Measurements from ENCODE around the gene APBA2.
"Not testable (repeated sequence)": the region's sequence is repeated elsewhere in the genome, so short reads cannot be mapped to it uniquely, and the experiment has no call there.

The APBA2 gene

DNA sequence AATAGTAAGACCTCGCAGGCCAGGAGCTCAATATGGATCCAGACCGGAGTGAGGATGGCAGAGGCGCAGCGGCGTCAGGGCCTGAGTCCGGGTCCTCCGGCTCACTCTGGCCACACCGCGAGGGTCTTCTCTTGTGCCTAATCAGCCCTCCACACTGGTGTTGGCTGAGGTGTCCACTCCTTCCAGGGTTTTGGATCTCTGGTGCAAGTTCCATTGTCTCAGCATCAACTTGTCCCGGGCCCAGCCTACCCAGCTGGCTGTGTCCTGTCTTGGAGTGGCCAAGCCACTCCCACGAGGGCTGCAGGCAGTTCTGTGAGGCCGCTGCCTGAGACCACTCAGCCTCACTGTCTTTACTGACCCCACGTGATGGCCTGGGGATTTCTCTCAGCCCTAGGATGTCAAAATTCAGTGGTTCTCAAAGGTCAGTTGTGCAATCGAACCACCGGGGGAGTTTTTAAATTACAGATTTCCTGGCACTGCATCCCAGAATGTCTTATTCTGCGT, 24.7 kb upstream of the APBA2 start:
- Mint-ChIP-seq H3K27me3 (ENCODE audit: low read depth) (no peaks in the 10 kb centered on the region), H3K9me3 (no peaks in the 10 kb centered on the region), H3K27ac (no peak overlapping the region), H3K4me1 (no peaks in the 10 kb centered on the region), H3K4me3 (no peak overlapping the region), H3K36me3 (ENCODE audit: low read depth) (no peaks in the 10 kb centered on the region)
- no peak for TF ChIP-seq CTCF (IDR thresholded peaks at IDR 0.05; ENCODE audit: unreplicated experiment in 3 of 3)

DNA sequence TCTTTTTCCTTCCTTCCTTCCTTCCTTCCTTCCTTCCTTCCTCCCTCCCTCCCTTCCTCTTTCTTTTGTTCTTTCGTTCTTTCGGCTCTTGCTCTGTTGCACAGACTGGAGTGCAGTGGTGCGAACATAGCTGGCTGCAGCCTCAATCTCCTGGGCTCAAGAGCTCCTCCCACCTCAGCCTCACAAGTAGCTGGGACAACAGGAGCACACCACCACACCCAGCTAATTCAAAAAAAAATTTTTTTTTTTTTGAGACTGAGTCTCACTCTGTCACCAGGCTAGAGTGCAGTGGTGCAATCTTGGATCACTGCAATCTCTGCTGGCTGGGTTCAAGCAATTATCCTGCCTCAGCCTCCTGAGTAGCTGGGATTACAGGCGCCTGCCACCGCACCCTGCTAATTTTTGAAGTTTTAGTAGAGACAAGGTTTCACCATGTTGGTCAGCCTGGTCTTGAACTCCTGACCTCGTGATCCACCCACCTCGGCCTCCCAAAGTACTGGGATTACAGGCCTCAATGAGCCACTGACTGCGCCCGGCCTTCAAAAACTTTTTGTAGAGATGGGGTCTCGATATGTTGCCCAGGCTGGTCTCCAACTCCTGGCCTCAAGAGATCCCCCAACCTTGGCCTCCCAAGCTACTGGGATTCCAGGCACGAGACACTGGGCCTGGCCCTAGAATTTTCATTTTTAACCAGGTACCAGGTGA, 24.0 kb upstream of the APBA2 start:
- H3K4me1 Mint-ChIP-seq; H3K36me3 Mint-ChIP-seq (ENCODE audit: low read depth); H3K27me3 Mint-ChIP-seq (ENCODE audit: low read depth); H3K9me3 Mint-ChIP-seq; H3K27ac Mint-ChIP-seq; H3K4me3 Mint-ChIP-seq: not testable (repeated sequence)

- Mint-ChIP-seq H3K27ac (no peak overlapping the region), H3K9me3 (peaks cover 10% of the 10 kb centered on the region), H3K4me3 (no peak overlapping the region), H3K36me3 (ENCODE audit: low read depth) (no peaks in the 10 kb centered on the region), H3K4me1 (no peaks in the 10 kb centered on the region), H3K27me3 (ENCODE audit: low read depth) (no peaks in the 10 kb centered on the region)
- no peak for TF ChIP-seq CTCF (IDR thresholded peaks at IDR 0.05; ENCODE audit: unreplicated experiment in 3 of 3)
These were observed 16.9 kb upstream of the APBA2 start for GRCh38 chr15:28868744-28869345.

- H3K27me3 Mint-ChIP-seq (ENCODE audit: low read depth), result no peaks in the 10 kb centered on the region
- H3K27ac Mint-ChIP-seq, result no peak overlapping the region
- no peak for TF ChIP-seq CTCF (IDR thresholded peaks at IDR 0.05; ENCODE audit: unreplicated experiment in 3 of 3)
- H3K4me1 Mint-ChIP-seq, result peaks cover 11% of the 10 kb centered on the region
- peaks cover 10% of the 10 kb centered on the region for H3K9me3 Mint-ChIP-seq
- H3K36me3 Mint-ChIP-seq (ENCODE audit: low read depth), result no peaks in the 10 kb centered on the region
- no peak overlapping the region for H3K4me3 Mint-ChIP-seq
These were observed 14.6 kb upstream of the APBA2 start for GRCh38 chr15:28871168-28871567.

GRCh38 chr15:28873006-28873405, 12.8 kb upstream of the APBA2 start:
- Mint-ChIP-seq H3K27ac (no peak overlapping the region), H3K4me3 (no peak overlapping the region), H3K36me3 (ENCODE audit: low read depth) (no peaks in the 10 kb centered on the region), H3K27me3 (ENCODE audit: low read depth) (no peaks in the 10 kb centered on the region), H3K9me3 (peaks cover 10% of the 10 kb centered on the region), H3K4me1 (peaks cover 11% of the 10 kb centered on the region)
- no peak for TF ChIP-seq CTCF (IDR thresholded peaks at IDR 0.05; ENCODE audit: unreplicated experiment in 3 of 3)

GRCh38 chr15:28873585-28874190, 12.1 kb upstream of the APBA2 start:
- peaks cover 11% of the 10 kb centered on the region for H3K4me1 Mint-ChIP-seq
- H3K36me3 Mint-ChIP-seq (ENCODE audit: low read depth), result no peaks in the 10 kb centered on the region
- peaks cover 7% of the 10 kb centered on the region for H3K9me3 Mint-ChIP-seq
- TF ChIP-seq CTCF (IDR thresholded peaks at IDR 0.05; ENCODE audit: unreplicated experiment in 3 of 3), result no peak
- no peaks in the 10 kb centered on the region for H3K27me3 Mint-ChIP-seq (ENCODE audit: low read depth)
- H3K4me3 Mint-ChIP-seq, result no peak overlapping the region
- no peak overlapping the region for H3K27ac Mint-ChIP-seq
